HepG2 (cell line): ENCODE measurements around the gene CHRNB2. TPM values are rescaled to one million over a fixed set of nuclear protein-coding genes. Genes with fewer than 3 reads are reported as not detected.

Experiments used
- BATF2 ChIP-seq: sonication (generic); formaldehyde crosslinking; IDR thresholded peaks from 2 replicates; pipeline ENCODE4 v1.8.0; 2022; ENCODE audit warnings: mild to moderate bottlenecking, missing genetic modification reagents, moderate library complexity
- CBX1 ChIP-seq: IDR thresholded peaks from one replicate; pipeline ENCODE4 v1.6.1; 2016; ENCODE audit warnings: antibody characterized with exemption, low read depth
- ETV5 ChIP-seq: IDR thresholded peaks from 2 replicates; pipeline ENCODE4 v1.6.1; 2018; ENCODE audit warnings: missing biosample characterization, missing genetic modification reagents, inconsistent platforms, borderline replicate concordance
- KLF13 ChIP-seq: sonication (generic); formaldehyde crosslinking; IDR thresholded peaks from 2 replicates; pipeline ENCODE4 v1.4.0; 2020; ENCODE audit warnings: mild to moderate bottlenecking, missing genetic modification reagents
- MAF1 ChIP-seq: sonication (generic); formaldehyde crosslinking; IDR thresholded peaks from 2 replicates; pipeline ENCODE4 v1.5.0; 2020; ENCODE audit warnings: missing genetic modification reagents, borderline replicate concordance
- NBN ChIP-seq: fragments of 450-650 bp; conservative IDR thresholded peaks from 2 replicates; pipeline ENCODE4 v1.6.1; 2017
- NFE2L2 ChIP-seq: fragments of 150-350 bp; IDR thresholded peaks from 2 replicates; pipeline ENCODE4 v1.6.1; 2014; ENCODE audit warnings: low read length
- PLRG1 ChIP-seq: fragments of 450-650 bp; conservative IDR thresholded peaks from 2 replicates; pipeline ENCODE4 v1.6.1; 2016
- RFXANK ChIP-seq: IDR thresholded peaks from 2 replicates; pipeline ENCODE4 v1.6.1; 2016
- TARDBP ChIP-seq: sonication (generic); formaldehyde crosslinking; IDR thresholded peaks from 2 replicates; pipeline ENCODE4 v1.8.0; 2022; ENCODE audit warnings: mild to moderate bottlenecking, missing genetic modification reagents
- TCF7L2 ChIP-seq: IDR thresholded peaks from 2 replicates; pipeline ENCODE4 v1.6.1; 2011; ENCODE audit warnings: mild to moderate bottlenecking, low read depth, low read length, moderate library complexity
- TGIF2 ChIP-seq: IDR thresholded peaks from 2 replicates; pipeline ENCODE4 v1.6.1; 2016; ENCODE audit warnings: control low read depth, missing compliant biosample characterization
- TSC22D2 ChIP-seq: sonication (generic); formaldehyde crosslinking; IDR thresholded peaks from 2 replicates; pipeline ENCODE4 v1.5.1; 2020; ENCODE audit warnings: missing genetic modification reagents, mild to moderate bottlenecking, borderline replicate concordance
- ZNF17 ChIP-seq: sonication (generic); formaldehyde crosslinking; IDR thresholded peaks from 2 replicates; pipeline ENCODE4 v1.5.0; 2020; ENCODE audit warnings: mild to moderate bottlenecking, missing genetic modification reagents
- ZNF33A ChIP-seq: sonication (generic); formaldehyde crosslinking; IDR thresholded peaks from 2 replicates; pipeline ENCODE4 v1.5.1; 2020; ENCODE audit warnings: missing genetic modification reagents, mild to moderate bottlenecking, moderate library complexity, borderline replicate concordance
- ZNF367 ChIP-seq: sonication (generic); formaldehyde crosslinking; IDR thresholded peaks from 2 replicates; pipeline ENCODE4 v1.4.0; 2020; ENCODE audit warnings: missing genetic modification reagents, borderline replicate concordance
- ZNF460 ChIP-seq: sonication (generic); formaldehyde crosslinking; IDR thresholded peaks from 2 replicates; pipeline ENCODE4 v1.5.1; 2020; ENCODE audit warnings: missing genetic modification reagents, mild to moderate bottlenecking, borderline replicate concordance
- ZNF563 ChIP-seq: sonication (generic); formaldehyde crosslinking; IDR thresholded peaks from 2 replicates; pipeline ENCODE4 v1.8.0; 2022; ENCODE audit warnings: mild to moderate bottlenecking, moderate library complexity, missing genetic modification reagents
- ZNF660 ChIP-seq: sonication (generic); formaldehyde crosslinking; IDR thresholded peaks from 2 replicates; pipeline ENCODE4 v1.5.1; 2020; ENCODE audit warnings: mild to moderate bottlenecking, low read depth, missing genetic modification reagents, borderline replicate concordance
- ZNF780A ChIP-seq: sonication (generic); formaldehyde crosslinking; IDR thresholded peaks from 2 replicates; pipeline ENCODE4 v1.8.0; 2022; ENCODE audit warnings: mild to moderate bottlenecking, missing genetic modification reagents, moderate library complexity
- polyA plus RNA-seq, 8 experiments: library from polyadenylated mRNA; depleted of rRNA in 3 of 8; stranded (reverse) in 7 of 8; unstranded in 1 of 8; fragments of >200 nt; fragmentation: Illumina TruSeq in 4 of 8; extraction: Trizol in 4 of 8; gene quantifications; 2 replicates each; pipeline versions ENCODE4 v1.2.1 to v1.2.3, GENCODE V29; 2011 to 2016; ENCODE audit warnings: low read depth in 4 of 8, missing spikeins in 1 of 8, mixed read lengths in 1 of 8; ENCODE audit not compliant: insufficient read depth in 1 of 8
- total RNA-seq, 5 experiments: library from RNA; depleted of rRNA; stranded (reverse); fragments of >200 nt; fragmentation: Illumina TruSeq; extraction: Trizol; gene quantifications; 2 replicates each; pipeline ENCODE4 v1.2.3, GENCODE V29; 2016; ENCODE audit warnings: low read depth in 1 of 5
- TF ChIP-seq, protein P1 (sequence below): sonication (generic); formaldehyde crosslinking; IDR thresholded peaks from 2 replicates; pipeline ENCODE4 v1.9.0; 2021; ENCODE audit warnings: missing genetic modification reagents, borderline replicate concordance
- TF ChIP-seq, protein P2 (sequence below): sonication (generic); formaldehyde crosslinking; IDR thresholded peaks from 2 replicates; pipeline ENCODE4 v1.5.0; 2020; ENCODE audit warnings: mild to moderate bottlenecking, missing genetic modification reagents, borderline replicate concordance
- TF ChIP-seq, protein P3 (sequence below): sonication (generic); formaldehyde crosslinking; IDR thresholded peaks from 2 replicates; pipeline ENCODE4 v1.4.0; 2020; ENCODE audit warnings: missing genetic modification reagents, low read depth, mild to moderate bottlenecking, borderline replicate concordance

The CHRNB2 gene
- total and polyA plus RNA-seq, 2 of the 13 experiments (the other 11 are each of a cell fraction or from before 2014, with no cell fraction given) = 0.03 to 0.07 TPM

DNA sequence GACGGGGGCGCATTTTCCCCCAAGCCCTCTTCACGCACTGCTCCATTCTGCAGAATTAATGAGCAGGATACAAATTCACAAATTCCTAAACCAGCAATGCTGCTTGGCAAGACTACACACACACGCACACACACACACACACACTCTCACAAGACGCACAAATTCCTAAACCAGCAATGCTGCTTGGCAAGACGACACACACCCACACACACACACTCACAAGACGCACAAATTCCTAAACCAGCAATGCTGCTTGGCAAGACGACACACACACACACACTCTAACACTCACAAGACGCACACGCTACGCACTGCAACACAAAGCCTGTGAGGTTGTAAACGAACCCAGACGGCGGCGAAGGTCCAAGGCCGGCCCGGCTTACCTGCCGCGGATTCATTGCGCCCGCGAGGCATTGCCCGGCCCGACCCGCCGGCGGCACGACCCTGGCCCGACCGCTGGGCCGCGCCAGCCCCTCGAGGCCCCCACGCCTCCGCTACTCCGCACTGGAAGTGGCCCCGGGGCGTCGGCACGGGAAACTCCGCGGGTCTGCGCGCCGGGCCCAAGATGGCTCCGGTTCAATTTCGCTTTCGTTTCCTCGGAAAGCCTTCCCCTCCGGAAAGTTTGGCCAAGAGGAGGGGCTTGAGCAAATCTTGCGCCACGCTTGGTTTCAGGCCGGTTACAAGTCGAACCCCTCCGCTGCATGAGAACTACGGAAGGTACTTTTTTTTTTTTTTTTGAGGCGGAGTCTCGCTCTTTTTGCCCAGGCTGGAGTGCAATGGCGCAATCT lies 40.2 kb downstream of the CHRNB2 start, which contains the start of gene ADAR (continued):
- no peak for TF ChIP-seq BATF2 (CRISPR knock-in tag)
- TF ChIP-seq TSC22D2 = no peak
- 0 out of 2 replicates have a peak, but pooled peaks have one; percentile 69 for TF ChIP-seq TGIF2 (CRISPR knock-in tag)
- TF ChIP-seq ZNF17 (CRISPR knock-in tag) = no peak
- TF ChIP-seq ZNF33A (CRISPR knock-in tag) = no peak
- no peak for TF ChIP-seq ZNF563 (CRISPR knock-in tag)
- TF ChIP-seq CBX1 = peak; percentile 23
- TF ChIP-seq, protein P1, sequence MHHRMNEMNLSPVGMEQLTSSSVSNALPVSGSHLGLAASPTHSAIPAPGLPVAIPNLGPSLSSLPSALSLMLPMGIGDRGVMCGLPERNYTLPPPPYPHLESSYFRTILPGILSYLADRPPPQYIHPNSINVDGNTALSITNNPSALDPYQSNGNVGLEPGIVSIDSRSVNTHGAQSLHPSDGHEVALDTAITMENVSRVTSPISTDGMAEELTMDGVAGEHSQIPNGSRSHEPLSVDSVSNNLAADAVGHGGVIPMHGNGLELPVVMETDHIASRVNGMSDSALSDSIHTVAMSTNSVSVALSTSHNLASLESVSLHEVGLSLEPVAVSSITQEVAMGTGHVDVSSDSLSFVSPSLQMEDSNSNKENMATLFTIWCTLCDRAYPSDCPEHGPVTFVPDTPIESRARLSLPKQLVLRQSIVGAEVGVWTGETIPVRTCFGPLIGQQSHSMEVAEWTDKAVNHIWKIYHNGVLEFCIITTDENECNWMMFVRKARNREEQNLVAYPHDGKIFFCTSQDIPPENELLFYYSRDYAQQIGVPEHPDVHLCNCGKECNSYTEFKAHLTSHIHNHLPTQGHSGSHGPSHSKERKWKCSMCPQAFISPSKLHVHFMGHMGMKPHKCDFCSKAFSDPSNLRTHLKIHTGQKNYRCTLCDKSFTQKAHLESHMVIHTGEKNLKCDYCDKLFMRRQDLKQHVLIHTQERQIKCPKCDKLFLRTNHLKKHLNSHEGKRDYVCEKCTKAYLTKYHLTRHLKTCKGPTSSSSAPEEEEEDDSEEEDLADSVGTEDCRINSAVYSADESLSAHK = no peak
- TF ChIP-seq RFXANK (CRISPR knock-in tag) = no peak
- no peak for TF ChIP-seq ZNF780A (CRISPR knock-in tag)
- no peak for TF ChIP-seq KLF13 (CRISPR knock-in tag)
- TF ChIP-seq ETV5 = peak; percentile 61
- TF ChIP-seq, protein P2, sequence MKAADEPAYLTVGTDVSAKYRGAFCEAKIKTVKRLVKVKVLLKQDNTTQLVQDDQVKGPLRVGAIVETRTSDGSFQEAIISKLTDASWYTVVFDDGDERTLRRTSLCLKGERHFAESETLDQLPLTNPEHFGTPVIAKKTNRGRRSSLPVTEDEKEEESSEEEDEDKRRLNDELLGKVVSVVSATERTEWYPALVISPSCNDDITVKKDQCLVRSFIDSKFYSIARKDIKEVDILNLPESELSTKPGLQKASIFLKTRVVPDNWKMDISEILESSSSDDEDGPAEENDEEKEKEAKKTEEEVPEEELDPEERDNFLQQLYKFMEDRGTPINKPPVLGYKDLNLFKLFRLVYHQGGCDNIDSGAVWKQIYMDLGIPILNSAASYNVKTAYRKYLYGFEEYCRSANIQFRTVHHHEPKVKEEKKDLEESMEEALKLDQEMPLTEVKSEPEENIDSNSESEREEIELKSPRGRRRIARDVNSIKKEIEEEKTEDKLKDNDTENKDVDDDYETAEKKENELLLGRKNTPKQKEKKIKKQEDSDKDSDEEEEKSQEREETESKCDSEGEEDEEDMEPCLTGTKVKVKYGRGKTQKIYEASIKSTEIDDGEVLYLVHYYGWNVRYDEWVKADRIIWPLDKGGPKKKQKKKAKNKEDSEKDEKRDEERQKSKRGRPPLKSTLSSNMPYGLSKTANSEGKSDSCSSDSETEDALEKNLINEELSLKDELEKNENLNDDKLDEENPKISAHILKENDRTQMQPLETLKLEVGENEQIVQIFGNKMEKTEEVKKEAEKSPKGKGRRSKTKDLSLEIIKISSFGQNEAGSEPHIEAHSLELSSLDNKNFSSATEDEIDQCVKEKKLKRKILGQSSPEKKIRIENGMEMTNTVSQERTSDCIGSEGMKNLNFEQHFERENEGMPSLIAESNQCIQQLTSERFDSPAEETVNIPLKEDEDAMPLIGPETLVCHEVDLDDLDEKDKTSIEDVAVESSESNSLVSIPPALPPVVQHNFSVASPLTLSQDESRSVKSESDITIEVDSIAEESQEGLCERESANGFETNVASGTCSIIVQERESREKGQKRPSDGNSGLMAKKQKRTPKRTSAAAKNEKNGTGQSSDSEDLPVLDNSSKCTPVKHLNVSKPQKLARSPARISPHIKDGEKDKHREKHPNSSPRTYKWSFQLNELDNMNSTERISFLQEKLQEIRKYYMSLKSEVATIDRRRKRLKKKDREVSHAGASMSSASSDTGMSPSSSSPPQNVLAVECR (CRISPR knock-in tag) = peak; percentile 70; the same call in 1 of the 2 replicates
- TF ChIP-seq NBN = no peak
- TF ChIP-seq NFE2L2 = no peak
- peak; percentile 42; the same call in 1 of the 2 replicates for TF ChIP-seq TARDBP (CRISPR knock-in tag)
- TF ChIP-seq ZNF367 (CRISPR knock-in tag) = no peak
- TF ChIP-seq ZNF460 (CRISPR knock-in tag) = no peak
- TF ChIP-seq, protein P3, sequence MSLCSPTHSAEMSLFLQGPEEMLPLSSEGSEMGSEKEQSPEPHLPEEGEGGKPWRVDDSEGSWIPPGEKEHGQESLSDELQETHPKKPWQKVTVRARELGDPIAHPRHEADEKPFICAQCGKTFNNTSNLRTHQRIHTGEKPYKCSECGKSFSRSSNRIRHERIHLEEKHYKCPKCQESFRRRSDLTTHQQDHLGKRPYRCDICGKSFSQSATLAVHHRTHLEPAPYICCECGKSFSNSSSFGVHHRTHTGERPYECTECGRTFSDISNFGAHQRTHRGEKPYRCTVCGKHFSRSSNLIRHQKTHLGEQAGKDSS (CRISPR knock-in tag) = 0 out of 2 replicates have a peak, but pooled peaks have one; percentile 38
- TF ChIP-seq TCF7L2 = no peak
- no peak for TF ChIP-seq MAF1
- TF ChIP-seq PLRG1 = no peak
- TF ChIP-seq ZNF660 (CRISPR knock-in tag) = no peak
